ENCODE measurements around the gene TMEM150B.

TMEM150B gene

GRCh38 chr19:55278391-55279135 lies 46.6 kb downstream of the TMEM150B start:
- H3K36me3 Mint-ChIP-seq = peaks cover 23 to 27% of the 10 kb centered on the region in 2 donors
- H3K4me3 Mint-ChIP-seq = no peak overlapping the region
- peaks cover 36 to 61% of the 10 kb centered on the region in 2 donors for H3K4me1 Mint-ChIP-seq
- ATAC-seq (replicated peaks) = no peak
- DNase-seq = no peak
- H3K27me3 Mint-ChIP-seq = peaks cover 7 to 12% of the 10 kb centered on the region in 2 donors
- H3K27ac Mint-ChIP-seq = no peak overlapping the region
- H3K9me3 Mint-ChIP-seq = no peaks in the 10 kb centered on the region

GRCh38 chr19:55277494-55277893 lies 47.6 kb downstream of the TMEM150B start:
- no peaks in the 10 kb centered on the region for H3K9me3 Mint-ChIP-seq
- H3K27me3 Mint-ChIP-seq = peaks cover 0 to 1% of the 10 kb centered on the region in 2 donors
- no peak for DNase-seq
- H3K36me3 Mint-ChIP-seq = peaks cover 27 to 31% of the 10 kb centered on the region in 2 donors
- H3K4me3 Mint-ChIP-seq = peak overlapping the region in 1 of 2 donors; percentile 51
- ATAC-seq (replicated peaks) = no peak
- peak overlapping the region; percentile 25 for H3K27ac Mint-ChIP-seq
- peaks cover 32 to 57% of the 10 kb centered on the region in 2 donors for H3K4me1 Mint-ChIP-seq

- Mint-ChIP-seq H3K9me3 (no peaks in the 10 kb centered on the region), H3K27me3 (no peaks in the 10 kb centered on the region), H3K4me3 (peak overlapping the region; percentile 39 to 51), H3K36me3 (peaks cover 32 to 37% of the 10 kb centered on the region in 2 donors), H3K4me1 (peaks cover 32 to 57% of the 10 kb centered on the region in 2 donors), H3K27ac (peak overlapping the region; percentile 85)
- ATAC-seq (replicated peaks) (peak in 1 of 2 donors; percentile 17), DNase-seq (no peak)
Measured at GRCh38 chr19:55276720-55277430, 48.3 kb downstream of the TMEM150B start.

- no peaks in the 10 kb centered on the region for H3K9me3 Mint-ChIP-seq
- DNase-seq (no peak), ATAC-seq (replicated peaks) (peak; percentile 59 to 69)
- peaks cover 32 to 52% of the 10 kb centered on the region in 2 donors for H3K4me1 Mint-ChIP-seq
- H3K27ac Mint-ChIP-seq = peak overlapping the region; percentile 85
- no peaks in the 10 kb centered on the region for H3K27me3 Mint-ChIP-seq
- H3K4me3 Mint-ChIP-seq = peak overlapping the region; percentile 39 to 51
- peaks cover 39 to 44% of the 10 kb centered on the region in 2 donors for H3K36me3 Mint-ChIP-seq
Measured at GRCh38 chr19:55275851-55276719, 49.1 kb downstream of the TMEM150B start.

GRCh38 chr19:55273978-55274707 lies 51.0 kb downstream of the TMEM150B start:
- H3K27me3 Mint-ChIP-seq = no peaks in the 10 kb centered on the region
- H3K27ac Mint-ChIP-seq = no peak overlapping the region
- ATAC-seq (replicated peaks) (no peak), DNase-seq (no peak)
- H3K4me1 Mint-ChIP-seq = peaks cover 22 to 36% of the 10 kb centered on the region in 2 donors
- H3K9me3 Mint-ChIP-seq = no peaks in the 10 kb centered on the region
- H3K36me3 Mint-ChIP-seq = peaks cover 44 to 57% of the 10 kb centered on the region in 2 donors
- H3K4me3 Mint-ChIP-seq = no peak overlapping the region

- peaks cover 39 to 60% of the 10 kb centered on the region in 2 donors for H3K36me3 Mint-ChIP-seq
- H3K4me3 Mint-ChIP-seq = no peak overlapping the region
- no peaks in the 10 kb centered on the region for H3K27me3 Mint-ChIP-seq
Measured at GRCh38 chr19:55272142-55272541, 53.0 kb downstream of the TMEM150B start.

GRCh38 chr19:55270172-55270942 lies 54.8 kb downstream of the TMEM150B start:
- H3K4me3 Mint-ChIP-seq = no peak overlapping the region
- ATAC-seq (replicated peaks) = no peak
- no peak for DNase-seq
- H3K9me3 Mint-ChIP-seq = peaks cover 5% of the 10 kb centered on the region in 2 donors
- no peak overlapping the region for H3K27ac Mint-ChIP-seq
- peaks cover 41 to 64% of the 10 kb centered on the region in 2 donors for H3K36me3 Mint-ChIP-seq
- H3K27me3 Mint-ChIP-seq = no peaks in the 10 kb centered on the region
- H3K4me1 Mint-ChIP-seq = peaks cover 8 to 14% of the 10 kb centered on the region in 2 donors

More at GRCh38 chr19:55272142-55272541, 53.0 kb downstream of the TMEM150B start:
- Mint-ChIP-seq H3K27ac (no peak overlapping the region), H3K4me1 (peaks cover 12 to 22% of the 10 kb centered on the region in 2 donors), H3K9me3 (no peaks in the 10 kb centered on the region)
- ATAC-seq (replicated peaks) (no peak), DNase-seq (no peak)

GRCh38 chr19:55269299-55269698 lies 55.8 kb downstream of the TMEM150B start:
- DNase-seq = no peak
- Mint-ChIP-seq H3K27me3 (no peaks in the 10 kb centered on the region), H3K9me3 (peaks cover 5% of the 10 kb centered on the region in 2 donors), H3K36me3 (peaks cover 41 to 65% of the 10 kb centered on the region in 2 donors), H3K4me1 (peaks cover 7 to 8% of the 10 kb centered on the region in 2 donors), H3K27ac (no peak overlapping the region), H3K4me3 (no peak overlapping the region)
- ATAC-seq (replicated peaks) = no peak

GRCh38 chr19:55266840-55267239 lies 58.3 kb downstream of the TMEM150B start:
- ATAC-seq (replicated peaks) (no peak), DNase-seq (no peak)
- peaks cover 7 to 8% of the 10 kb centered on the region in 2 donors for H3K4me1 Mint-ChIP-seq
- peaks cover 5% of the 10 kb centered on the region in 2 donors for H3K9me3 Mint-ChIP-seq
- peaks cover 45 to 57% of the 10 kb centered on the region in 2 donors for H3K36me3 Mint-ChIP-seq
- no peaks in the 10 kb centered on the region for H3K27me3 Mint-ChIP-seq
- H3K27ac Mint-ChIP-seq = no peak overlapping the region
- H3K4me3 Mint-ChIP-seq = no peak overlapping the region

- Mint-ChIP-seq H3K27me3 (no peaks in the 10 kb centered on the region), H3K4me3 (no peak overlapping the region), H3K4me1 (peaks cover 7 to 8% of the 10 kb centered on the region in 2 donors), H3K27ac (no peak overlapping the region), H3K36me3 (peaks cover 44 to 54% of the 10 kb centered on the region in 2 donors), H3K9me3 (peaks cover 5% of the 10 kb centered on the region in 2 donors)
- DNase-seq = no peak
- ATAC-seq (replicated peaks) = no peak
Measured at GRCh38 chr19:55266404-55266803, 58.7 kb downstream of the TMEM150B start.

- ATAC-seq (replicated peaks) (no peak), DNase-seq (no peak)
- peaks cover 5% of the 10 kb centered on the region in 2 donors for H3K9me3 Mint-ChIP-seq
- H3K4me3 Mint-ChIP-seq = no peak overlapping the region
- peaks cover 6 to 7% of the 10 kb centered on the region in 2 donors for H3K4me1 Mint-ChIP-seq
- H3K36me3 Mint-ChIP-seq = peaks cover 41 to 51% of the 10 kb centered on the region in 2 donors
- no peaks in the 10 kb centered on the region for H3K27me3 Mint-ChIP-seq
- no peak overlapping the region for H3K27ac Mint-ChIP-seq
Measured at GRCh38 chr19:55265723-55266386, 59.3 kb downstream of the TMEM150B start.

GRCh38 chr19:55265173-55265572 lies 60.0 kb downstream of the TMEM150B start:
- Mint-ChIP-seq H3K27ac (no peak overlapping the region), H3K4me3 (no peak overlapping the region), H3K36me3 (peaks cover 38 to 44% of the 10 kb centered on the region in 2 donors), H3K4me1 (peaks cover 7 to 12% of the 10 kb centered on the region in 2 donors), H3K9me3 (peaks cover 5% of the 10 kb centered on the region in 2 donors), H3K27me3 (no peaks in the 10 kb centered on the region)
- DNase-seq (no peak), ATAC-seq (replicated peaks) (no peak)

Measured in stimulated activated naive B cell treated with anti-CD40 and anti-IgM and Interleukin-4, amounts not matched to agents 10 μg/mL and 1 μg/mL and 100 μg/mL, for 72 hours (primary cell).